HG03045 (cell line): ENCODE results near the gene ANO8.
"Not testable (repeated sequence)": the region's sequence is repeated elsewhere in the genome, so short reads cannot be mapped to it uniquely, and the experiment has no call there.

Experiments
- ATAC-seq: cut with Tn5 transposase; IDR thresholded peaks from one replicate; pipeline ENCODE4 v1.9.1; 2021; ENCODE audit warnings: mild to moderate bottlenecking, moderate library complexity; ENCODE audit not compliant: unreplicated experiment

The ANO8 gene

DNA sequence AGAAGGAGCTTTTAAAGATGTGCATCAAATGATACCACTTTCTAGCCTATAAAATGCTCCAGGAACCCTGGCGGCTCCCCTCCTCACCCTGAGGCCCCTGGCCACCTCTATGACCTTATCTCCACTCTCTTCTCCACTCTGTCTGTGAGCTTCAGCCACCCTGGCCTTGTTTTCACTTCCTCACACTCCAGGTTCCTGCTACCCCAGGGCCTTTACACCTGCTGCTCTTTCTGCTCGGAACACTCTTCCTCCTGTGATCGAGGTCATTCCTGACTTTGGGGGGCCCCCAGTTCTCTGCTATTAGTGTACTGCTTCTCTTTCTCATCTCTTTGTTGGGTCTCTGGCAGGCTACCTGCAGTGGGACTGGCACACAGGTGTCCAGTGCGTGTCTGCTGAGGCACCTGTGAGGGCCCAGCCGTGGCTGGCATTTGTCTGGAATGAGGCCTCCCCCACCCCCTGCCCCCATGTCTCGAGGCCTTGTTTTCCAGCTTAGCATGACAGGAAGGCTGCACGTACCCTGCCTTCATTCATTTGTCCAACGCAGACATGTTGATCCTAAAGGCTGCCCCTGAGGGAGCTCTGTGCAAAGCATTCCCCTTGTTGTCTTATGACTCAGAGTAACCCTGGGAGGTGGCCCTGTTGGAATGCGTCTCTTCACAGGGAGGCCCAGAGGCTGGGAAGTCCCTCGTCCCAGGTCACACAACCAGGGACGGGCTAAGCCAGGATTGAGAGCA is 23.0 kb downstream of the ANO8 start:
- ATAC-seq = no peak

DNA sequence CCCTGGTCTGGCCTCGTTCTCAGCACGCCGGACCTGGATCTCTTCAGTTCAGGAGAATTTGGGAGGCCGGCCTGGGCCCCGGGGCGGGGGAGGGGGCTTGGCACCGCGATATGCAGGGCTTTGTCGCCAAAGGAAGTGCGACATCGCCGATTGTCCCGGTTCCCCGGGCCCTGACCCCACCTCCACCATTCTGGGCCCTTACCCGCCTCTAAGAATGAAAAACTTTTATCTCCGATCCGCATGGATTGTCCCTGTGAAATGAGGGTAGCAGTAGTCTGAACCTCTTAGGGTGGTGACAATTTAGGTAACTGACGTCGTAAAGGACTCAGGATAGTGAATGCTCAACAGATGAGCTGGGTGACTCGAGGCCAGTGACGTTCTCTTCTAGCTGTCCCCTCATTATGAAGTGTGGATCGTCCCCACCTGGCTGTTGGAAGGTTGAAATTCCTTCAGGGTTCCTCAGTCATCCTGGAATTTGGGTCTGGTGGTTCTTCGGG is 24.6 kb downstream of the ANO8 start:
- no peak for ATAC-seq

DNA sequence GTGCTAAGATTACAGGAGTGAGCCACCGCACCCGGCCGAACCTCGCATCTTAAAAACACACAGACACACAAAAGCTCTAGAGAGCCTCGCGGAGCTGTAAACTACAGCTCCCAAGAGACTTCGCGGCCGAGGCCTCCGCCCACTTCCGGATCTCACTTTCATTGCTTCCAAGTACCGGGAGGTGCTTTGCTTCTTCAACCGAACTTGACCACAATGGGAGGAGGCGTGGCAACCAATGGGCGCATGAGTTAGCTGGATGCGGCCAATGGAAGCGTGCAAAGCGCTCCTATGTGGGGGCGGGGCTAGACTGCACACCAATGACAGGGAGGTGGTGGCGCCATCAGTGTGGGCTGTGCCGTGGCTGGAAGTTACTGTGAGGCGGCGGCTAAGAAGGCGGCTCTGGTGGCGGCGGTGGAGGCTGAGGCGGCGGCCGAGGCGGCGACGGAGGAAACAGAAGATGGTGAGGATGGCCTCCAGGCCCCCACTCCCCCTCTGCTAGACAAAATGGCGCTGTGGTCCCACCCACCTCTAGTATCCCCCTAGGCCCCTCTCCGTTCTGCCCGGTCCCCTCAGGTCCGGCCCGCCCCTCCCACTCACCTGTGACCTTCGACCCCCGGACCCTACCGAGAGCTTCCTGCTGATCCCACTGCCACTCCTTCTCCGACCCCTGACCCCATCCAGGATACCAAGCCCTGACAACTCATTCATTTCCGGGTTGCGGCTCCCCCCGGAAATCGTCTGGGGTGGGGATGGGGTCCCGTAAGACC is 25.3 kb downstream of the ANO8 start, which contains the start of gene DDA1:
Gene DDA1, plus strand, starts transcription at position 366 of the 767 bp plus-strand sequence. Its CDS starts 92 bp downstream, at position 458.
- ATAC-seq = peak; percentile 64

DNA sequence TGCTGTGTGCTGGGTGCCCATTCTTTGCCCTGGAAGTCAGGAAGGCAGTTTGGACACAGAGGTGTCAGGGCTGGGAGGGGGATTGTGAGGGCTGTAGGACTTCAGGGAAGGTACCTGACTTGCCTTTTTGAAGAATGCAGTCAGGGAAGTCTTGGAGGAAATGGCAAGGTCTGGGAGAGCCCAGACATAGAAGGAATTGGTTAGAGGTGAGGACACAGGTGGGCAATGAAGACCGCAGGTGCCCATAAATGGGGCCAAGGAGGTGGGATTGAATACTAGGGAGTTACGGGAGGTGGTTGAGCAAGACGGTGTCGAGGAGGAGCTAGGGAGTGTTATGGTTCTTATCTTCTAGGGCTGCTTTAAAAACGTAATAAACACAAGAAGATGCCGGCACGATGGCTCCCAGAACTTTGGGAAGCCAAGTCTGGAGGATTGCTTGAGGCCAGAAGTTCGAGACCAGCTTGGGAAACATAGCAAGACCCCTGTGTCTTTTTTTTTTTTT is 26.7 kb downstream of the ANO8 start:
- ATAC-seq = no peak

DNA sequence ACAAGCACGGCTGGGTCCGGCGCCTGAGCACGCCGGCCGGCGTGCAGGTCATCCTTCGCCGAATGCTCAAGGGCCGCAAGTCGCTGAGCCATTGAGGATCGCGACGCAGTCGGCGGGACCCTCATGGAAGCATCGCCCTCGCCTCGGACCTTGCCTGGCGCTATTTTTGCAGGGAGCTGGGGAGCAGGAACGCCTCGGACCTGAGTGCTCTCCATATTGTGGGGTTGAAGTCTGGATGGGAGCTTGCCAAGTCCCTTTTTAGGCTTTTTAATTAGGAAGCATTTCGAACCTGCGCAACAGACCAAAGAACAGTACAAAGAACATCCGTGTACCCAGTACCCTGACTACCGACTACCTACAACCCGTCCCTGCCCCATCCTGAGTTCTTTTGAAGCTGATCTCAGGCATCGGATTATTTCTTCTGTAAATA is 28.4 kb downstream of the ANO8 start:
- ATAC-seq = no peak

DNA sequence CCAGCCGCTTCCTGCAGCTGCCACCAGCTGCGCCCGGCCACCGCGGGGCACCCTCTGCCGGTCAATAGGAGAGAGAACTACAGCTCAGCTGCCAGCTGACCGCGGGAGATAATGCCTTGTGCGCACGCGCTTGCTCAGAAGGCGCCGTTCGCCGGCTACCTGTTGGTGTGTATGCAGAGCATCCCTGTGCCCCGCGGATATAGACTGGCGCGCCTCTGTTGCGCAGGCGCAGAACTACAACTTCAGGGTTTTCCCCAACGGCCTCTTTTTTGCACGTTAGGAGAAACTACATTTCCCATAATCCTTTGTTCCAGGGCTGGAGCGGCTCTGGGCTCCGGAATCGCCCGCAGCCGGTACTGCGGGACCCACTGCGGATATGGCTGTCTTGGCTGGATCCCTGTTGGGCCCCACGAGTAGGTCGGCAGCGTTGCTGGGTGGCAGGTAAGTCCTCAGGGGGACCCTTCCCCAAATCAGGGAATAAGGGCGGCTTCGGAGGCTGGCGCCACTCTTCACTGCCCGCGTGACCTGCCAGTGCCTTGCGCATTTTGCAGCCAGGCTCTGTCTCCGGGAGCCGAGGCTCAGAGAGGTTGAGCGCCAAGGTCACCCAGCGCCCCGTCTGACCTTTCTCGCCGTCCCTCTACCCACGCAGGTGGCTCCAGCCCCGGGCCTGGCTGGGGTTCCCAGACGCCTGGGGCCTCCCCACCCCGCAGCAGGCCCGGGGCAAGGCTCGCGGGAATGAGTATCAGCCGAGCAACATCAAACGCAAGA is 29.0 kb downstream of the ANO8 start, which contains the start of gene MRPL34:
Gene MRPL34, plus strand, starts transcription at position 356 of the 768 bp plus-strand sequence. Its CDS starts 21 bp downstream, at position 377.
- peak; percentile 52 for ATAC-seq

DNA sequence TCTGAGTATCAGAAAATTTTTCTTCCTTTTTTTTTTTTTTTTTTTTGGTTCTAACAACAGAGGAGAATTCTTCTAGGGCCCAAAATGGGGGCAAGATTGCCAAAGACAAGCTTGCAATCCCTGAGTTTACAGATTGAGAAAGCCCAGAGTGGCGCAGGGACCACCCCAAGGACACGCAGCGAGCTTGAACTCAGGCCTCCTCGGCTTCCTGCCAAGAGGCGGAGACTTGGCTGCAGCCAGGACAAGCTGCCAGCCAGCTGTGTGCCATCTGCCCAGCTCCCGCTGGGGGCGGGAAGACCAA is 29.5 kb downstream of the ANO8 start:
- no peak for ATAC-seq

DNA sequence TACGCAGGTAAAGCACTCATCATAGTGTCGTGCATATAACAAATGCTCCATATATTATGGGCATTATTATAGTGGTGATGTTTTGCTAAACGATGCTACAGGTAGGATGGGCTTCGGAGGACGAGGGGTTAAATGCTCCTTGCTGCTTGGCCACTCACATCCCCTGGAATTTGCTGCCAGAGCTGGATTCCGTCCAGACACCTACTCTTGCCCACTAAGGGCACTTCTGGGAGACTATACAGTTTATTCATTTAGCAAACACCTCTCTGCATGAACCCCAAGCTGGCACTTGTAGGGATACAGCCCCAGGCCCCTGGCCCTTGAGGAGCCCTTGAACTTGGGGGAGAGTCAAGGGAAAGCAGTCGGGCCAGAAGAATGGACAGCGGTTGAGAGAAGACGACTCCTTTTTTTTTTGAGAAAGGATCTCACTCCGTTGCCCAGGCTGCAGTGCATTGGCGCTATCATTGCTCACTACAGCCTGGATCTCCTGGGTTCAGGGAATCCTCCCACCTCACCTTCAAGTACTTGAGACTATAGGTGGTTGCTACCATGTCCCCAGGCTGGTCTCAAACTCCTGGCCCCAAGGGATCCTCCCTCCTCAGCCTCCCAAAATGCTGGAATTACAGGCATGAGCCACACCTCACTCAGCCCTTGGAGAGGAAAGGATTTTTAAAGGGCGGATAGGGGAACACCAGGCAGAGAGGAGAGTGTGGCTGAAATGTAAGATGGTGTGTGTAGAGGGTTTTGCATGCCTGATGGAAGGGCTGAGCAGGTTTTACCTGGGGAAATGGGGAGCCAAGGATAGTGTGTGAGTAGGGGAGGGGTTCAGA is 30.1 kb downstream of the ANO8 start:
- ATAC-seq = no peak

DNA sequence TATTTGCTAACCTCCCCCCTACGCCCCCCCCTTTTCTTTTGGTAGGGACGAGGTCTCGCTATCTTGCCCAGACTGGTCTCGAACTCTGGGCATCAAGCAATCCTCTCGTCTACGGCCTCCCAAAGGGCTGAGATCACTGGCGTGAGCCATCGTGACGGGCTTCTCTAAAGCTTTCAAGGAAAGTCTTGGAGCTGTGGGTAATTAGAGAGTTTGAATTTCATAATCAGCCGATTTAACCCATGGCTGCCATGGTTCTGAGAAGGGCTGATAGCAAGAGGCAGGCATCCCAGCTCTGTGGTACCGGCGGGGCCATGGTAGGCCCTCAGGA is 30.8 kb downstream of the ANO8 start:
- ATAC-seq = no peak

DNA sequence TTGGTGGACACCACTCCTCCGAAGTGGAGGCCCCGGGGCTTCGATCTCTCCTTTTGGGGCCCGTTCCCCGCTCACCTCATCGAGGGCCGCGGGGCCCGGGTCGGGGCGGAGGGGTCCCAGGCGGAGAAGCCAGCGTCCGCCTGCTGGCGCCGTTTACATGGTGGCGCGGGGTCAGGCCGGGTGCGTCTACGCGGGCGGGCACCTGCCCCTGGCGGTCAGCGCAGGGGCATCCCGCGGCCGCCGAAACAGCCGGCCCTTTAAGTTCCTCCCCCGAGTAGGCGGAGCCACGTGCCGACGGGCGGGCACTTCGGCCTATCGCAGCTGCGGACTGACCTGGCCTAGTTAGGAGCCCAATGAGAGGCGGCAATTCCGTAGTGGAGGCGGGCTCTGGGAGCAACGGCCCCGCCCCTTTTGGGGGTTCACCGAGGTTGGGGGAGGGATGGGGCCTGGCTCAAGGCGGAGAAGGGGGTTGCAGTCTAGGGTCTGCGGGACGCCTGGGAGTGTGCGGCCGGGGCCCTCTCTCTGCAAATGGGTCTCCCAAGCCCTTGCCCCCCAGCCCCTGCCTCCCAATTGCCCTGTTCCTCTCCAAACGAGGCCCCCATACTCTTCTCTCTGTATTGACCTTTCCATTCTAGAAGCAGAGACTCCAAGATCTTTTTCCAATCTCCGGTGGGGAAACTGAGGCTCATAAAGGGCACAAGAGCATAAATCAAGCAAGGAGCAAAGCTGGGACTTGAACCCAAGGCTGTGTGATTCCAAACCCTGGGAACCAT is 31.3 kb downstream of the ANO8 start, which contains the start of gene ABHD8:
Gene ABHD8, minus strand, starts transcription at position 259 of the 773 bp plus-strand sequence. CDS start 1,809 bp downstream, outside the sequence.
- peak; percentile 57 for ATAC-seq

DNA sequence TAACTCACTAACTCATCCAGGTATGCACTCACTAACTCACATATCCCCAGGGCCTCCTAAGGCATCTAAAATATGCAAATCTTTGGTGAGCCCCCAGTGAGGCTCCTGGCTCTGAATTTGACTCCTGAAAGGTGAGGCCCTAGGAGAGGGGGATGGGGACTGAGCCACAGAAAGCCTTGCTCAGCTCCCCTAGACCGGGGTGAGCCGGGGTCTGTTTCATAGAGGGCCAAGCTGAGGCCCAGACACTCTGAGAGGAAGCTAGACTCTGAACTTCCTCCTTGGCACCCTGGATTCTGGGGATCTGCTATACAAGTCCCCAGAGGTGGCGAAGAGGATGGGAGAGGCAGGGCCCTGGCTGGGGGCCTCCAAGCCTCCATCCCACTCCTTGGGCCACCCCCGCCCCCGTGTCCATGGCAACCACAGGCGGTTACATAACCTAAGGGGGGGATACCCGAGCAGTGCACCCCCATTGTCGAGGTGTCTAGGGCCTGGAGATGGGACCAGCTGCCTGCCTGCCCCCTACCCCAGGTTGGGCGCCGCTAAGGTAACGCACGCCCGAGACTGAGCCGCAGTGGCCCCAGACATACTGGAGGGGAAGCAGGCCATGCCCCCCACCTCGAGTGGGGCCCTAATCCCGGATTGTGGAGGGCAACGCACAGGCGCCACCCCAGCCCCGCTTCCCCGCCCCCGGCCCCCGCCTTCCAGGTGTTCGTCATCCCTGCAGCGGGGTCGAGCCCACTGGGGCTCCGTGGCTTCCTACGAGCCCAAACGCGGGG is 32.1 kb downstream of the ANO8 start:
- no peak for ATAC-seq

DNA sequence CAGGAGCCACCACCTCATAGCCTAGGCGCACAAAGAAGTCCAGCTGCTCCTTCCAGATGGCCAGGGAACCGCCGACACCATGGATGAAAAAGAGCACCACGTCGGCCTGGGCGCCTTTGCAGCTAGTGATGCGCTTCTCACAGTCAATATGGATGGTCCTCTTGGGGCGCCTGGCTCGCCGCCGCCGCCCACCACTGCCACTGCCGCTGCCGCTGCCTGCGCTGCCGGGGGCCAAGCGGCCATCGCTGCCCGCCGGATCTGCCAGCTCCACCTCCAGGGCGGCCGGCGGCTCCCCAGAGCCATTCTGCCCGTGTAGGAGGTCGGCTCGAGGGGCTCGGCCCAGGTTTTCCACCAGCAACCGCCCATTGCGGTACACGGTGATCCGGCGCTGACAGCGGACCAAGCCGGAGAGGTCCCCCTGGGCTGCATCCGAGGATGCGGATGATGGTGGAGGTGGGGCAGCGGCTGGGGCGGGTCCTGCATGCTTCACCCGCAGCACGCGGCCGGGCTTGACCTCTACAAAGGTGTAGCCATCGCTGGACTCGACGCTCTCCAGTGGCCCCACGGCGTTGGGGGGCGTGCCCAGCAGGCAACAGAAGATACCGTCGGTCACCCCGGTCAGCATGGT is 33.5 kb downstream of the ANO8 start:
- no peak for ATAC-seq

DNA sequence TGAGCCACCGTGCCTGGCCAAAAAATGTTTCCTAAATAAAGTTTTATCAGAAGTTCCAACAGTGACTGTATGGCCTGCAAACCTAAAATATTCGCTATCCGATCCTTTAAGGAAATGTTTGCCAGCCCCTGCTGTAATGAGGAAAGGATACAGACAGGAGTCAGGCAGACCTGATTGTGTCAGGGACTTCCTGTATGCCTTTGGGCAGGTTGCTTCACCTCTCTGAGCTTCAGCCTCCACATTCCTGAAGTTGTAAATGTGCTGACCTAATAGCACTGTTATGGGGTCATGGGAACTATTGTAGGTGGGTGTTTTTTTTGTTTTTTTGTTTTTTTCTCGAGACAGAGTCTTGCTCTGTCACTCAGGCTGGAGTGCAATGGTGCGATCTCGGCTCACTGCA is 37.7 kb downstream of the ANO8 start:
- ATAC-seq = no peak

DNA sequence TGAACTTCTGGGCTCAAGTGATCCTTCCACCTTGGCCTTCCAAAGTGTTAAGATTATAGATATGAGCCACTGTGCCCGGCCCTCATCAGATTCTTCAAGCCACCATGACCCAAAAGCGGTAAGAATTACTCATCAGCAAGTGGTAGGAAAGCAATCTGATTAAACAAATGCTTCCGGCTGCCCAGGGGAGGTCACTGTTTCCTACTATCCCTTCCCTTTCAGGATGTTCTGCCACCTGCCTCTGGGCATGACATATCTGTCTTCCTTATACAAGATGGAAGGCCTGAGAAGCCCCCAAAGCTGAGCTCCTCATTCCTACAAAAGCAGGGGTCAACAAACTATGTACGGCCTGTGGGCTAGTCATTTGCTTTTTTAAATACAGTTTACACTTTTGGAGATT is 38.4 kb downstream of the ANO8 start:
- ATAC-seq = no peak

DNA sequence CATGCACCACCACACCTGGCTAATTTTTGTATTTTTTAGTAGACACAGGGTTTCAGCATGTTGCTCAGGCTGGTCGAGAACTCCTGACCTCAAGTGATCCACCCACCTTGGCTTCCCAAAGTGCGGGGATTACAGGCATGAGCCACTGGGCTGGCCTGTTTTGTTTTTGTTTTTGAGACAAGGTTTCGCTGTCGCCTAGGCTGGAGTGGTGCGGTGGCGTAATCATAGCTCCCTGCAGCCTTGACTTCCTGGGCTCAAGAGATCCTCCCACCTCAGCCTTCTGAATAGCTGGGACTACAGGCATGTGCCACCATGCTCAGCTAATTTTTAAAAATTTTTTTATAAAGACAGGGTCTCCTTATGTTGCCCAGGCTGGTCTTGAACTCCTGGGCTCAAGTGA is 39.1 kb downstream of the ANO8 start:
- not testable (repeated sequence) for ATAC-seq

DNA sequence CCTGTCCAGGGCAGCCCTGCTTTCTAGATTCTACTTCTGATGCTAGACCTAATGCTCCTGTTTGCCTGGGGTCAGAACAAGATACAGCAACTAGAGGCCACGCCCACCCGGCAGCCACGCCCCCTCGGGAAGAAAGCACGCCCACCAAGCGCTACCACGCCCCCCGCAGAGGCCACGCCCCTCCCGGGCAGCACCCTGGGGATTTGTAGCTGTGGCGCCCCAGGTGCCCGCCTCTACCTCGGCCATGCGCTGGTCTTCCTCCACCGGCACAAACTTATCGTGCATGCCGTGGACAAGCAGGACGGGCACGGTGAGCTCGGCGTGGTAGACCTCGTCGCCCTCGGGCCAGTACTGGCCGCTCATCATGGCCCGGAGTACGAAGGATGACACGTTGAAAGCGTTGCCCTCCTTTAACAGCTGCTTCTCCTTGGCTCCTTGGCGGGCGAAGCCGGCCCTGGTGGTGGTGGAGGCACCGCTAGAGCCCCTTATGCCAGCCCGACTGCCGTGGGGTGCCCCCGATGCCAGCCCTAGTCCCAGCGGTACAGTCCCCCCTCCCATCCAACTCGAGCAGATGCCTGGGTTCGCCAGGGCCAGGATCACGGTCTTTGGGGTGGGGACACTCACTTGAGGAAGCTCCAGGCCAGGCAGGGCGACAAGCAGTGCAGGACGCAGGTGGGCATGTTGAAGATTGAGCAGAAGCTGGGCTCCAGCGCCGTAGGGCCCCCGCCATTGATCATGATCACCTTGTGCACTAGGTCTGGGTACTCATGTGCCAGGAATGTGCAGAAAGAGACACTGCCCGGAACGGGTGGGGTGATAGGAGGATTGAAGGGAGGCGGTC is 40.4 kb downstream of the ANO8 start:
- no peak for ATAC-seq

DNA sequence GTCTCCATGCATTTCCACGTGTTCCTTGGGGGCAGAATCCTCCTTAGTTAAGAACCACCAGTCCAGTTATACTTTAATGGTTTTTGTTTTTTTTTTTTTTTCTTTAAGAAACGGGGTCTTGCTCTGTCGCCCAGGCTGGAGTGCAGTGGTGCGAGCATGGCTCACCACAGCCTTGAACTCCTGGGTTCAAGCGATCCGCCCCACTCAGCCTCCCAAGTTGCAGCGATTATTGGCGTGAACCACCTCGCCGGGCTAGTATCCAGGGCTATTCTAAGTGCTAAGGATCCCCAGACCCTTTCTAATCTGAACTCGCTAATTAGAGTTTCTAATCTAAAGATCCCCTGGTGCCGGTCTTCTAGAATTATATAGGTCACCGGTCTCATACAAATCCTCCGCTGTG is 41.0 kb downstream of the ANO8 start:
- ATAC-seq = no peak
